Measurements from ENCODE around the gene NOTCH1.
"Not testable (repeated sequence)": the region's sequence is repeated elsewhere in the genome, so short reads cannot be mapped to it uniquely, and the experiment has no call there.

Gene NOTCH1

DNA sequence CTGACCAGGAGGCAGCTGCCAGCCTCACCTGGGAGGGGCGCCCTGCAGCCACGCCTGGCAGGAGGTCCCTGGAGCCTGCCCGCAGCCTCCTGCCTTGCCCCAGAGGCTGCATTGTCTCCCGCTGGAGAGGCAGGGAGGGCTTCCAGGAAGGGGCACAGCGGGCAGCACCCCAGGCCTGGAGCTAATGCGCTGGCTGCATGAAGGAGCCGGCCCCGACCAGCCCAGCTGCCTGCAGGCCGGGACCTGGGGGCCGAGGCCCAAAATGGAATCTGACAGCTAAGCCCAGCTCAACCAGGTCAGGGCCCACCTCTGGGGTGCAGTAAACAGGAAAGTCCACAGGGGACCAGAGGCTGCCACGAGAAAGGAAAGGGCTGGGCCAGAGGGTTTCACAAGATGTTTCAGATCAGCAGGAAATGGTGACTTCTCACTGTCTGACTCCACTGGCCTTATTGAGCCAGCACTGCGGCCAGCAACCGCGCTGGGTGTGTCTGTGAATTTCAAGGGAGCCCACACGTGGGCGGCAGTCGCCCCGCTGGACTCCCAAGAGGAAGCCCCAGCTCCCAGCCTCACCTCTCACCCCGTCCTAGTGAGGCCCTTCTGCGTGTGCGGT is 18.6 kb upstream of the NOTCH1 start:
- no peak for DNase-seq

DNA sequence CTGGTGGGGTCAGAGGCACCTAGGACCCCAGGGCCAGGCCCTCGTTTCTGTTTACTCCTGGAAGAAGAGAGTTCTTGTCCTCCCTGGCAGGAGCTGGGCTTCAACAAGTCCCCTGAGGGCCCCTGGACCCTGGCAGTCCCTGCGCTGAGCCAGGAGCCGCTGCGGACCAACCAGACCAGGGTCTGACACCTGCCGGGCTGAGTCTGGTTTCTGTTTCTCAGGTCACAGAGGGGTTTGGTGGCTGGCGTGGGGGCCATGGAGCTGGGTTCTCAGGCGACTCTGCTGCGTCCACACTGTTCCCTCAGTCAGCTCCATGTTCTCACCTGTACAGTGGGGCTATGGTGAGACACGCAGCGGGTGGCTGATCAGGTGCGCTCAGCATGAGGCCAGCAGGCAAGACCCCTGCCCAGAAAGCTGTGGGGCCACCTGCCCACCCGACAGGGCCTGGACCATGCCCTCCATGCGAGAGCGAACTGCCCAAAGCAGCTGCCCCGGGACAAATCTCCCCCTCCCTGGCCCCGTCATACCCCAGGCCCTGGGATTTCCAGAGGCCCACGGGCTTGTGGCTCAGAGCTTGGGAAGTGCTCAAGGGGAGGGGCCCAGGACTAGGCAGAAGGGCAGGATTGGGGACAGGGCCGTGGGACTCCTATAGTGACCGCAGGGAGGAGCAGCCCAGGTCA is 17.9 kb upstream of the NOTCH1 start:
- no peak for DNase-seq

DNA sequence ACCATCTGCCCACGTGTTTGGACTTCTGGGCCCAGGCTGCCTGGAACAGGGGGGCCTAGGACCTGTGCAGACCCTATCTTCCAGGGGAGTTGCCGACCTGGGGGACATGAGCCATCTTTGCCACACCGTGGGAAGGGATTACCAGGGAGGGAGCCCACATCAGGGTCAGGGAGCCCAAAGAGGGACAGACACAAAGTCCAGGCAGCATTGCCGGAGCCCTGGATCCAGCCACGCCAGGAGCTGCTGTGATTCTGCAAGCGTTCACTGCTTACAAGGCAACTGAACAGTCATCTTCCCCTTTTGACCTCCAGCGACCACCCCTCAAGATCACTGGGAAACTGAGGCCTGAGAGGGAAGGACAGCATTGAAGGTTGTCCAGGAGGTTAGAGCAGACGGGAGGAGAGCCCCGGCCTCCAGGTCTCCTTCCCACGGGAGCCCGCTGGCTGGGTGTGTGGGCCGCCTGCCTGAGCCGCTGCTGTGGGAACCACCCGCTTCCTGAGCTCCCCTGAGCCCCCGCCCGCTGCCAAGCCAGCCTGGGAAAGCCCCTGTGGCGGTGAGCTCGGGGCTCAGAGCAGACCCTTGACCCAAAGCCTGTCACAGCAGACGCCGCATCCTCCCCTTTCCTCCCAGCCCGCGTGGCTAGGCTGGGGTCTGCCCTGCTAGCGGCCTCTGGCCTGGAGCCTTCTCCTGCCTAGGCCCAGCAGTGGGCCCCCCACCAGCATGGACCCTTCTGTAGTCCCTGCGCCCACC is 17.1 kb upstream of the NOTCH1 start:
- no peak for DNase-seq

DNA sequence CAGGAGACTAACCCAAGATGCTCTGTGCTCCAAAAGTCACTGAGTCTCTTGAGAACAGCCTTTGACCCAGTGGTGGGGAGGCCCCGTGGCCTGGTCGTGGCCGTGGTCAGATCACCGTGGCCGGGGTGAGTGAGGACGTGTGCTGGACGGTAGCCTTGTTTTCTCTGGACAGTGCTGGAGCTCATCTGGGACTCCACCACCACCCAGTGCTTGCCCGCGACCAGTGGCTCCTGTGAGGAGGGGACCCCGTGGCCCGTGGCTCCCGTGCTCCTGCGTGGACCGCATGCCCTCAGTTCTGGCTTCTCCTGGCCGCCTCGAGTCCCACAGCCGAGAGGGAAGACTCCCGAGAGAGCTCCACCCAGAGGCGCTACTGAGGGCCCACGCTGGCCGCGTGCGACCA is 15.9 kb upstream of the NOTCH1 start:
- no peak for DNase-seq

DNA sequence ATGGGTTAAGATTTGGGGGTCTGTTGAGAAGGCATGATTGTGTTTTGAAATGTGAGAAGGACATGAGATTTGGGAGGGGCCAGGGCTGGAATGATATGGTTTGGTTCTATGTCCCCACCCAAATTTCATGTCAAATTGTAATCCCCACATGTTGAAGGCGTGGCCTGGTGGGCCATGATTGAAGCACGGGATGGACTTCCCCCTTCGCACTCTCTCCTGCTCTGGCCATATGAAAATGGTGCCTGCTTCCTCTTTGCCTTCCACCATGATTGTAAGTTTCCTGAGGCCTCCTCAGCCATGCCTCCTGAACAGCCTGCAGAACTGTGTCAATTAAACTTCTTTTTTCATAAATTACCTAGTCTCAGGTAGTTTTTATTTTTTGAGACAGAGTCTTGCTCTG is 14.7 kb upstream of the NOTCH1 start:
- DNase-seq: no peak

DNA sequence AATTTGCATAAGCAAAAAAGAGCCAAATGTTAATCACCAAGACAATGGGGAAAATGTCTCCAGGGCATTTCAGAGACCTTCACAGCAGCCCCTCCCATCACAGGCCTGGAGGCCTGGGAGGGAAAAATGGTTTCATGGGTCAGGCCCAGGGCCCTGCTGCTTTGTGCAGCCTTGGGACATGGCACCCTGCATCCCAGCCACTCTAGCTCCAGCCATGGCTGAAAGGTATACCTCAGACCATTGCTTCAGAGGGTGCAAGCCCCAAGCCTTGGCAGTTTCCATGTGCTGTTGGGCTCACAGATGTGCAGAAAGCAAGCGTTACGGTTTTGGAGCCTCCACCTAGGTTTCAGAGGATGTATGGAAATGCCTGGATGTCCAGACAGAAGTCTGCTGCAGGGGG is 13.5 kb upstream of the NOTCH1 start:
- not testable (repeated sequence) for DNase-seq

DNA sequence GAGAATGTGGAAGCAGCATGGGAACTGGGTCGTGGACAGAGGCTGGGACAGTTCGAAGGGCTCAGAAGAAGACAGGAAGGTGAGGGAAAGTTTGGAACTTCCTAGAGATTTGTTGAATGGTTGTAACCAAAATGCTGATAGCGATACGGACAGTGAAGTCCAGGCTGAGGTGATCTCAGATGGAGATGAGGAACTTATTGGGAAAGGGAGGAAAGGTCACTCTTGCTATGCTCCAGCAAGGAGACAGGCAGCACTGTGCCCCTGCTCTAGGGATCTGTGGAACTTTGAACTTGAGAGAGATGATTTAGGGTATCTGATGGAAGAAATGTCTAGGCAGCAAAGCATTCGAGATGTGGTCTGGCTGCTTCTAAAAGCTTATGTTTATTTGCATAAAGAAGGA is 13.0 kb upstream of the NOTCH1 start:
- DNase-seq: not testable (repeated sequence)

DNA sequence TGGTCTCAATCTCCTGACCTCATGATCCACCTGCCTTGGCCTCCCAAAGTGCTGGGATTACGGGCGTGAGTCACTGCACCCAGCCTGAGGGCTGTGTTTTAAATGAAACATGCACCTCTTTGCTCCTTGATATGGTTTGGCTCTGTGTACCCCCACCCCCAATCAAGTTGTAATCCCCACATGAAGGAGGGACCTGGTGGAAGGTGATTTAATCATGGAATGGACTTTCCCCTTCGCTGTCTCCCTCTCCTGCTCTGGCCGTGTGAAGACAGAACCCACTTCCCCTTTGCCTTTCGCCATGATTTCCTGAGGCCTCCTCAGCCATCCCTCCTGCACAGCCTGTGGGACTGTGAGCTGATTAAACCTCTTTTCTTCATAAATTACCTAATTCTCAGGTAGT is 12.5 kb upstream of the NOTCH1 start:
- DNase-seq: no peak

DNA sequence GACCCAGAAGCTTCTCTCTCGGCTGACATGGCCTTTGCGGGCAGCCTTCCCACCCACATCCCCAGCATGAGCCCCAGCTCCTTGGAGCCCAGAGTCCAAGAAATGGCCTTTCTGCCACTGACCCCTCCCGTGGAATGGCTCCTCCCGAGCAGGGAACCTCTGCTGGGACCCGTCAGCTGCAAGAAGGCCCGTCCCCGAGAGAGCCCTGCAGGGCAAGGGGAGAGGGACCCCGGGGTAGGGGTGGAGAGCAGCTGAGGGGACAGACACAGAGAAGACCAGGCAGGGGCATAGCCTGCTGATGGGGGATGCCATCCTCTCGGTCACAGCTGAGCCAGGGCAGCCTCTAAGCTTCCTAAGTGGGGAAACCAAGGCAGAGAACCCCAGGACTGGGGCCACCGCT is 11.2 kb upstream of the NOTCH1 start:
- DNase-seq: no peak

DNA sequence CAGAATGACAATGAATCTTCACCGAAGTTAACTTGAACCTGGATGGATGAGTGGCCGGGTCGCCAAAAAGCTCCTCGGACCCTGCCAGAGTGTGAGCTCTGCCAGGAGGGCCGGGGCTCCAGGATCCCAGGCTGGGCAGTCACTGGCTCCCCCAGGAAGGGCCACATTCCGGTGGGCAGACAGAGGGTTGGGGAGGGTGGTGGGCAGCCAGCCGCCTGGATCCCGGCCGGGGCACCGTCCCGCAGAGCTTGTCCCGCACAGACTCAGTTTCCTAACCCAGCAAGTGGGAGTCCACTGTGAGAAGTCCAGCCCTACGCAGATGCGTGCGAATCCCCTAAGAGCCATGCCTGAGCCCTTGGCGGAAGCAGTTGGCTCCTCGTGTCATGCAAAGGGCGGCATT is 10.3 kb upstream of the NOTCH1 start:
- DNase-seq: no peak

DNA sequence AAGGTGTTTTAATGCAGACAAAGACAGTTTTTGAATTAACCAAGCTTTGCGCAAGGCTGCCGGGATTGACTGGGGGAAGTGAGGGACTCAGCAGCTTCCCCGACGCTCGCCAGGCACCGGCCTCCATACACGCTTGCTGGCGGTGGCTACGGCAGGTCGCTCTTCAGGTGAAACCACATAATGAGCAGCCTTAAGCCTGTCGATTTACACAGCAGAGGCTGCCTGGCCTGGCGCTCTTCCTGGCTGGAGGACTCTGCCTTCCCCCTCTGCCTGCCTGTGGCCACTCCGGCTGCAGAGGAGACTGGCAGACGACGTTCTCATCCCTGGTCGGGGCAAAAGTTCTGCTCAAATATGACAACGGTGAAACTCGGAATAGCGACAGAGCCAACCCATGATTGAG is 9.0 kb upstream of the NOTCH1 start:
- no peak for DNase-seq

DNA sequence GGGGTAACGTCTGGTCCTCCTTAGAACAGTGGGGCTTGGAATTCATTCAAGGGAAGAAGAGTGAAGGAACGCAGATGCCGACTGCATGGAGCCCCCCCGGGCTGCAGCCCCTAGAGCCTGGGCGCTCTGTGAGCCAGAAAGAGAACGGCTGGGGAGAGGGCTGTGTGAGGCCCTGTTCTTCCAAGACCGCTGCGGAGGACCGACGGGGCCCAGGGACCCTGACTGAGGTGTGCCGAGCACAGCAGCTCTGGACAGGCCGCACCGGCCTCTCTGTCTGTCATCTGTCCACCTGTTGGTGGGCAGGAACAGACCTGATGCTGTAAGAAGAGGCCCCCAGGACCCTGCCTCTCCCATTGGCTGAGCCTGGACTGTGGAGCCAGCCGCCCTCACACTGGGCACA is 7.7 kb upstream of the NOTCH1 start:
- no peak for DNase-seq

DNA sequence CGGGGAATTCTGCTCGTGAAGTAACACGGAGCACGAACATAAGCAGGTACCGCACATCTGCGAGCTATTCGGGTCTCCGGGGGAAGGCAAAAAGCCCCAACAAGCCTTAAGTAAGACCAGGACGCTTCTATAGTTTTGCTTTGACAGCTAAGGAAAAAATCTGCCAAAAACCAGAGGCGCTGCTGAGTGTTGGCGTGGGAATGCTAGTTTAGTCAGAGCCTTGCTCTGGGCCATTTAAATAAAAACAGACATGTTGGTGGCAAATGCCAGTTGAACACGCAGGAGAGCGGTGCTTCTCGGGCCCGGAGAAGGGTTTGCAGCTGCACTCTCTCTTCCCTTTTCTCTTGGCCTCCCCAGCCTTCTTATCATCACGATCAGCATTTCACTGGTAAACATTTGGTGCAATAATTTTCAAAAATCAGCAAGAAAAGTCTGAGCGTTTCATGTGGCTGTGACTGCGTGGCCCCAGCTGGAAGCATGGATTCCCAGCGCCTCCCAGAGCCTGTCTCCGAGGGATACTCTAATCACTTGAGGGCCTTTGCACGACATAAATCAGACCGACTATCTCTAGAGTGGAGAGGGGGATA is 6.4 kb upstream of the NOTCH1 start:
- DNase-seq: no peak

DNA sequence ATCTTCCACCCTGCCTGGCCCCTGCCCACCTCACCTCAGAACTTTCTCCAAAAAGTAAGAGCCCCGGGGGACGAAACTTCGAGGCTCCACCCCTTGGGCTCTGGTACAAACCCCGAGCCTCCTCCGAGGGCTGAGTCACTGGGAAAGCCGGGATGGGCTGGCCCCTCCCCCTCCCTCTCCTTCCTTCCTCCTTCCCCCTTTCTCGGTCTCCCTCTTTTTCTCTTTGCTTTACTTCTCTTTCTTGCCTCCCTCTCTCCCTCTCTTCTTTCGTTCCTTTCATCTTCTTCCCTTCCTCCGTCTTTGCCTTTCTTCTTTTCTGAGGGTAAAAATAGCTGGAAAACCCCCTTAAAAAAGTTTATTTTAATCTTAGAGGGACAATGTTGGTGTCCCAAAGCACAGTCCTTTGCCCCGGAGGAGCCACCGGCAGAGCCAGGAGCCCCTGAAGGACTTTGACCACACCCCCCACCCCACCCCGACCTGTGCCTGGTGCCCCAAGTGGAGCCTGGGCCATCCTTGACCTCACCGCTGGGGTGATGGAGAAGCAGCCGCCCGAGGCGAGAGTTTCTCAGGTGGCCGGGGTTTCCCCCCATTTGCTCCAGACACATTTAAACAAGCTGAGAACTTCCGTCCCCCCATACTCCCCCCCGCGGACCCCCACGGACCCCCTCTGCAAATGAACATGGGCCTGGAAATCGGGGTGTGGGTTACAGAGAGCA is 5.7 kb upstream of the NOTCH1 start:
- DNase-seq: no peak

DNA sequence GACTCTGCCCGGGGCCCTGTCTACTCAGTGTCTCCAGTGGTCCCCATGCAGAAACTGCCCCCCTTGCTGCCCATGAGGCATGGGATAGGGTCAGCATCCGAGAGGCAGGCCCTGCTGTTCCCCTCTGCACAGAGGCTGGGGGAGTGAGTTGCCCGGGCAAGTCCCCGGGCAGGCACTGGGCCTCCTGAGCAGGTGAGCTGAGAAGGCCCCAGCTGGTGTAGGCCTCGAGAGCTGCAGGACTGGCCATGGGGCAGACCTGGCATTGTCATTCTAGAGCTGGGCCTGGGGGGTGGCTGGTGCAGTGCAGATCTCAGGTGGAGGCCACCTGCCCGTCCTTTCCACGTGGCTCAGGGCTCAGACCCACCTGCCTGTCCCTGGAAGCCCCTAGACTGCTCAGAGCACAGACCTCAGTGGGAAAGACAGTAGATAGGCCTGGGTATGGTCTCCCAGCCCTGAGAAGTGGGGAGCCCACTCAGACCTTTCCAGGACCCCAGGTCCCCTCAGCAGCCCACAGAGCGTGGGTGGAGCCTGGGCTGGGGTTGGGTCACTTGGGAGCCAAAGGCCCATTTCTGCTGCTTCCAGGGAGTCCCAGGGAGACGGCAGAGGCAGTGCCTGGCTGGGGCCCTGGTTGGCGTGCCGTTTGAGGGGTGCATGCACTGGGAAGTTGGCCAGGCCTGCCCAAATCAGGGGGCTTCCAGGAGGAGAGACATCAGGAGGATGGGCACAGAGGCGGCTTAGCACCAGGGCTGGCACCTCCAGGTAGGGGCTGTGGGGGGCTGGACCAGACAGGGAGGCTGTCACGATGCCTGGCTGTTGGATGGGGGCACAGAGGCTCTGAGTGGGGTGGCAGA is 4.8 kb upstream of the NOTCH1 start:
- no peak for DNase-seq

DNA sequence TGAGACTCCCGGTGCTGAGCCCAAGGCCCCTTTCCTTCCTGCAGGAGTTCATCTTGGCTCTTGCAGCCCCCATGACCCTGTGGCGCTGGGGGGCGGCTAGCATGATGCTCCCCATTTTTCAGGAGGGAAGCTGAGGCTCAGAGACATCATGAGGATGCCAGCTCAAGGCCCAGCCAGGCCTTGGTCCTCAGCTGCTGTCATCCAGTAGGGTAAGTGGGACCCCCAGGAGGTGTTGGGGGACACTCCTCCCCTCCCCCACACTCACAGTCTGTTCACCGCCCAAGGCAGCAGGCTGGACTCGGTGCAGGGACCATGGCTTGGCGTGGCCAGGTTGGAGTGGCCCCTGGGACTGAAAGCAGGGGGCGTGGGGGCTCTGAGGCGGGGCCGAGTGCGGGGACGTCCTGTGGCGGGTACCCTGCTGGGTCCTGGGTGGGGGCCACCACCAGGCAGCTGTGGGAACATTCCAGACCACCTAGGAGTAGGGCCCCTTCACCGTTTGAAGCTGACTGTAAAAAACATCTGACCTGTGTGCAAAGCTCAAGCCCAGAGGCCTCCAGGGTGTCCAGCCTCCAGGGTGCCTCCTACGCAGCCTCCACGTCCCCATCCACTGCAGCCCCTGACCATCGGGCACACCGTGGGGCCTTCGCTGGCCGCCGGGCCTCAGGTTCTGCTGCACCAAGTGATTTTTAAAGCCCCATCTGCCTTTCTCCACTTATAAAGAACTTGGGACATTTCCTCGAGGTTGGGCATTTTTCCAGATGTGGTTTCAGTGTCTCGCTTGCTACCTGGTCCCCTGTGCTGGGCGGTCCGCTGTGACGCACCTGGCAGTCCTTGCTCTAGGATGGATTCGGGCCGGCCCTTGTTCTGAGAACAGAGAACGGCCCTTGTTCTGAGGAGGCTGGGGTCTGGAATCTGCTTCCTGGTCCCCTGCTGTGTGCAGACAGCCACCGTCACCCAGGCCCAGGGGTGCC is 3.4 kb upstream of the NOTCH1 start:
- DNase-seq: no peak

DNA sequence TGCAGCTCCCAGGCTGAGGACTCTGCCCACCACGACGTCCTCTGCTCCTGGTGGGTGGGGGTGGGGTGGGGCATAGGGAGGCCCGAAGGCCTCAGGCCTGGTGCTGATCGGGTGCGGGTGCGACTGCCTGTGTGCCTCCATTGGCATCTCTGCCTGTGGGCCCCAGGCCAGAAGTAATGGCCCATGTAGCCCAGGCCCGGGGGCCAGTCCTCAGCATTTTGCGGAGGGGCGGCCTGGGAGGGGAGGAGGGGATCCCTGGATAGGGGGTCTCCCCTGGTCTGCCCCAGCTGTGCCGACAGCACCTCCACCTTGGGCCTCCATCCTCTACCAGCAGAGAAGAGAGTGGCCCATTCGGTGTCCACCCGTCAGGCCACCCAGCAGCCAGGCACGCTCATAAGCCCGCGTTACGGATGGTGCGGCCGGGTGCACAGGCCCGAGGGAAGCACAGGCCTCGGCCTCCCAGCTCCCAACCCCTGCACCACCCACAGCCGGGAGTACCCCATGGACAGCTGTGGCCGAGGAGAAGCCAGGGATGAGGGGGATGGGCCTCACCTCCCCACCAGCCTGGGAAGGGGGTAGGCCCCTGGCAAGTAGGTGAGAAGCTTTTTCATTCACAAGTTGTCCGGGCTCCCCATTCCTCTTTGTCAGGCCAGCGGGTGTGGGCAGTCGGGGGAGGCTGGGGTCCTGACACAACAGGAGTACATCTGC is 1.8 kb upstream of the NOTCH1 start:
- no peak for DNase-seq

DNA sequence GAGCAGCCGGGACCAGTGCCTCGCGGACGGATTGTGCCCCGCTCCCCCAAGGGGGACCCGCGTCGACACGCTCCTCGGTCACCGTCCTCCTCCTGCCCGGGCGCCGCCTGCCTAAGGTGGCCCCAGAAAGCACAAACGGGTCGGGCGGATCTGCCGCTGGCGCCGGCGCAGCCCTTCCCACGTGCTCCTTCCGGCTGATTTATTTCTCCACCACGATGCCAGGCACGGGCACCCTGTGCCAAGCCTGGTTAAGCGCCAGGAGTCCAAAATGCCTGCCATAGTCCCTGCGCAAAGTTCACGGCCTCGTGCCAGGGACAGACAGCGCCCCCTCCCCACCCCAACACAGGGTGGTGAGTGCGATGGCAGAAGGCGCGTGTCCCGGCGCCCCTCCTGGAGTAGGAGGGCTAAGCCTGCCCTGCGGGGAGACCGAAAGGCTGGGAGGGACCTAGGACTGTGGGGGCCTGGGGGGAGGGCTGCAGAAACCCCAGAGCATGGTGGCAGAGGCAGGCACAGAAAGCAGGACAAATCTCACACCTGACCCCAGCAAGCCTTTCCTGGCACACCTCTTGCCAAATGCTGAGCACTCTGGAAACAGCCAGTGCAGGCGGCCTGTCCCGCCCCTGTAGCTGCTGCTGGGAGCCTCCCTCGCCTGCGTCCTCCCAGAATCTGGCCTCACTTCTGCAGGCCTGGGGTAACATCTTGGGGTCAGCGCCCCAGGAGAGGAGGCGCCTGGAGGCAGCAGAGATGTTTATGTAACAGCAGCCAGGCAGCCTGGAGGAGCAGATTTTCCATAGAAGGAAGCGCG is 1.1 kb upstream of the NOTCH1 start:
- DNase-seq: peak; percentile 51

DNA sequence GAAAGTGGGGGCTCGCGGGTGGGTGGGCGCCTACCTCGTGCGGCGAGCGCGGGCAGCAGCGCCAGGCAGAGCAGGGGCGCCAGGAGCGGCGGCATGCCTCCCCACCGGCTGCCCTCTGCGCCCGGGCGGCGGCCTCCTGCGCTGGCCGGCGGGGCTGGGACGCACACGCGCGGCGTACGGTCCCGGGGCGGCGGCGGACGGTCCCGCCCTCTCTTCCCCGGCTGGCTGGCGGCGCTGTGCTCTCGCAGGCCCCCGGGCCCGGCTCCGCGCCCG is 220 bp downstream of the NOTCH1 start:
- DNase-seq: no peak
